Lower leg skin (tissue), 3 donors: Measurements from ENCODE around the gene KCNMB4.

Experiments
- POLR2A ChIP-seq, 2 donors: fragments of 450-650 bp; IDR thresholded peaks; one replicate each; pipeline ENCODE4 v1.6.1; 2016 to 2017; ENCODE audit warnings: antibody characterized with exemption in 2 of 2, mild to moderate bottlenecking in 1 of 2, moderate library complexity in 1 of 2
- TF ChIP-seq, protein P1 (sequence below), 3 donors: fragments of 450-650 bp; IDR thresholded peaks; one replicate each; pipeline ENCODE4 v1.5.1; 2016; ENCODE audit warnings: antibody characterized with exemption in 3 of 3, mild to moderate bottlenecking in 3 of 3, moderate library complexity in 2 of 3

DNA sequence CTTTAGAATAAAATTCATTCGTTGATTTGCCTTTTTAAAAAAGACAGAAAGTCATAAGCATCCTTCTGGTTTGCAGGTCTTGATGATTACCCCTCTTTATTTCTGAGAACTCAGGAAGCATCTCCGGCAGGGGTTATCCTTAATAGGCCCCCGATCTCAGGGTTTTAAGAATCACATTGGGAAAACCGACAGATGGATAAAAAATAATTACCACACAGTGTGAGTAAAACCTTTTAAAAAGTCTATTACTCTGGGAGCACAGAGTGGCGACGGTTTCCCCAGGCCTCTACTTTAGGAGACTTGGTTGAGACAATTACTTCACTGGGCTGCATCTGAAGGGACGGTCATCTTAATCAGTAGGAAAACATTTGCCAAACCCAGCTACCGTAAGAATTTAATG lies 56.5 kb downstream of the KCNMB4 start:
- TF ChIP-seq, protein P1, sequence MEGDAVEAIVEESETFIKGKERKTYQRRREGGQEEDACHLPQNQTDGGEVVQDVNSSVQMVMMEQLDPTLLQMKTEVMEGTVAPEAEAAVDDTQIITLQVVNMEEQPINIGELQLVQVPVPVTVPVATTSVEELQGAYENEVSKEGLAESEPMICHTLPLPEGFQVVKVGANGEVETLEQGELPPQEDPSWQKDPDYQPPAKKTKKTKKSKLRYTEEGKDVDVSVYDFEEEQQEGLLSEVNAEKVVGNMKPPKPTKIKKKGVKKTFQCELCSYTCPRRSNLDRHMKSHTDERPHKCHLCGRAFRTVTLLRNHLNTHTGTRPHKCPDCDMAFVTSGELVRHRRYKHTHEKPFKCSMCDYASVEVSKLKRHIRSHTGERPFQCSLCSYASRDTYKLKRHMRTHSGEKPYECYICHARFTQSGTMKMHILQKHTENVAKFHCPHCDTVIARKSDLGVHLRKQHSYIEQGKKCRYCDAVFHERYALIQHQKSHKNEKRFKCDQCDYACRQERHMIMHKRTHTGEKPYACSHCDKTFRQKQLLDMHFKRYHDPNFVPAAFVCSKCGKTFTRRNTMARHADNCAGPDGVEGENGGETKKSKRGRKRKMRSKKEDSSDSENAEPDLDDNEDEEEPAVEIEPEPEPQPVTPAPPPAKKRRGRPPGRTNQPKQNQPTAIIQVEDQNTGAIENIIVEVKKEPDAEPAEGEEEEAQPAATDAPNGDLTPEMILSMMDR (IDR thresholded peaks at IDR 0.05), result no peak
- no peak for TF ChIP-seq POLR2A (IDR thresholded peaks at IDR 0.05)
